ENCODE measurements around the gene FASTKD2.

The FASTKD2 gene

GRCh38 chr2:206836722-206837121, 71.3 kb downstream of the FASTKD2 start:
- no peak for DNase-seq (ENCODE audit: low spot score)

GRCh38 chr2:206837775-206838174, 72.4 kb downstream of the FASTKD2 start:
- no peak for DNase-seq (ENCODE audit: low spot score)

- DNase-seq (ENCODE audit: low spot score) = no peak
Observed at GRCh38 chr2:206838690-206839089, 73.3 kb downstream of the FASTKD2 start.

- DNase-seq (ENCODE audit: low spot score) = no peak
Observed at GRCh38 chr2:206840999-206841398, 75.6 kb downstream of the FASTKD2 start.
